Subcutaneous adipose tissue (tissue), 4 donors: ENCODE results near the gene ARHGAP28. TPM values are rescaled to one million over a fixed set of nuclear protein-coding genes. Genes with fewer than 3 reads are reported as not detected.

Source experiments
- CTCF ChIP-seq: fragments of 450-650 bp; IDR thresholded peaks from one replicate; pipeline ENCODE4 v1.5.1; 2016; ENCODE audit warnings: low read depth, mild to moderate bottlenecking, control low read depth, antibody characterized with exemption, moderate library complexity
- total RNA-seq, 4 donors: library from RNA; depleted of rRNA; stranded (reverse); fragments of >200 nt; gene quantifications; one replicate each; pipeline ENCODE4 v1.1.0, GENCODE V29; 2016

Gene ARHGAP28
- total RNA-seq, 4 donors from 2014 or later: 8.0 to 15.3 (median 9.3) TPM

- TF ChIP-seq CTCF: no peak
Observed at GRCh38 chr18:6744816-6745455, 15.4 kb downstream of the ARHGAP28 start.

DNA sequence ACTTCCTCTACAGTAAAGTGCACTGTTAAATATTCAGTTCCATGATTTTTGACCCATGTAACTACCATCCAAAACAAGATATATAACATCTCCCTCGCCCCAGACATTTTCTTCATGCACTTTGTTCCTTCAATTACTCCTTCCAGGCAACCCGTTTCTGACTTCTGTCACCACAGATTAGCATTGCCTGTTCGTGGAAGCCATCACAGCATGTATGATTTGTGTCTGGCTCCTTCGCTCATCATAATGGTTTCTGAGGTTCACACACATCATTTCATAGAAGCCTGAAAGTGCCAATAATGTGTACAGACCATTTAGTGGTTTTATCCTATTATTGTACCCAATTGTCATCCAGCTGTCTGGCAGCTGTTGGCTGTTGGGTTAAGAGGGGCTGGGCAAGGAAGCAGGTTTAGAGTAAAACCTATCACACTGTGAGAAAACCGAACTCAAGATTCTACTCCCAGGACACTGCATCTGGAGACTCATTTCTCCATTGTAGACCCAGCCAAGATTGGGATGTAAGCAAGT, 16.1 kb downstream of the ARHGAP28 start:
- no peak for TF ChIP-seq CTCF

GRCh38 chr18:6746386-6746960, 17.0 kb downstream of the ARHGAP28 start:
- no peak for TF ChIP-seq CTCF

DNA sequence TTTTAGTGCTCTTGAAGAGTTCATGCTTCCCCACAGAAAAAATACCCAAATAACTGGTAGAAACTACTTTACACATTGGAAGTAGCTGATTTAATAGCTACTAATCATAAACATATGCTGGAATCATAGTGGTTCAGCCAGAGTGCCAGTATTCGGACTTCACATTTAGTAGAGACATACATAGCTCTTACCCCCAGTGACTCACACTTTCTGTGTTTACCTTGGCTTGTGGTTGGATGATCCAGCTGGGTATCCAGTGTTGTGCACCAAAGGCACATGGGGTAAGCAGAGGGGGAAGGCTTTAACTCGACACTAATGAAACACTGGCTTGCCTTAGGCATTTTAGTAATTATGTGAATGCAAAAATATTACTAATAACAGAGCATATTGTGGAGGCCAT, 18.1 kb downstream of the ARHGAP28 start:
- no peak for TF ChIP-seq CTCF

GRCh38 chr18:6748241-6748640, 18.7 kb downstream of the ARHGAP28 start:
- TF ChIP-seq CTCF: no peak

DNA sequence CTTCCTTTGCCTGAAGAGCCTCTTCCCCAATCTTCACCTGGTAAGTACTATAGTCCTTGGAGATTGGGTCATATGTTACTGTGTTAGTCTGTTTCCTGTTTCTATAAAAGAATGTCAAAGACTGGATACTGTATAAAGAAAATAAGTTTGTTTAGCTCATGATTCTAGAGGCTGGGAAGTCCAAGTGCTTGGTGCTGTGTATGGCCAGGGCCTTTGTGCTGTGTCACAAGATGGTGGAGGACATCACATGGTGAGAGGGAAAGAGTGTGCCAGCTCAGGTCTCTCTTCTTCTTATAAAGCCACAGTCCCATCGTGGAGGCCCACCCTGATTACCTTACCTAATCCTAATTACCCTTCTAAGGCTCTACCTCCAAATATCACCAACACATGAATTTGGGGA, 20.9 kb downstream of the ARHGAP28 start:
- no peak for TF ChIP-seq CTCF

DNA sequence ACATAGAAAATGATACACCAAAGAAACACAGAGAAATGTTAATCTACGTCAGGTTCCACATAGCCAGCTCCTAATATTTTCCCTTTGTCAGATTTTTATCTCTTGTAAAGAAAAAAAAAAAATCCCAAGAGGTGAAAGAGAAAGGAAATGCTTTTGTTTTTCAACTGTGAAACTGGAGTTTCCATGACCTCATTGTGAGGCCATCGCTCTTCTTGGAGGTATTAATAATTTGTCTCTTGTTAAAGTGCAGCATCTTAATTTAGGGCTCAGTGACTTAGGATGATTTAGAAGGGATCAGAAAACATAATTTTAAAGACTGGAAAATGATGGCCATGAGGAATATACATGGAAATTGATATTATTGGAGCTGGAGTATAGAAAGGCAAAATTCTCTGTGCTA, 21.7 kb downstream of the ARHGAP28 start:
- TF ChIP-seq CTCF: no peak
